GM18511 (cell line): ENCODE results near the gene KBTBD8.
A peak's percentile ranks its signal among the peaks of the same experiment; 100 is the strongest.

Experiments used
- ATAC-seq: cut with Tn5 transposase; IDR thresholded peaks from one replicate; pipeline ENCODE4 v1.9.1; 2021; ENCODE audit warnings: mild to moderate bottlenecking, moderate library complexity; ENCODE audit not compliant: unreplicated experiment

KBTBD8 gene, protein sequence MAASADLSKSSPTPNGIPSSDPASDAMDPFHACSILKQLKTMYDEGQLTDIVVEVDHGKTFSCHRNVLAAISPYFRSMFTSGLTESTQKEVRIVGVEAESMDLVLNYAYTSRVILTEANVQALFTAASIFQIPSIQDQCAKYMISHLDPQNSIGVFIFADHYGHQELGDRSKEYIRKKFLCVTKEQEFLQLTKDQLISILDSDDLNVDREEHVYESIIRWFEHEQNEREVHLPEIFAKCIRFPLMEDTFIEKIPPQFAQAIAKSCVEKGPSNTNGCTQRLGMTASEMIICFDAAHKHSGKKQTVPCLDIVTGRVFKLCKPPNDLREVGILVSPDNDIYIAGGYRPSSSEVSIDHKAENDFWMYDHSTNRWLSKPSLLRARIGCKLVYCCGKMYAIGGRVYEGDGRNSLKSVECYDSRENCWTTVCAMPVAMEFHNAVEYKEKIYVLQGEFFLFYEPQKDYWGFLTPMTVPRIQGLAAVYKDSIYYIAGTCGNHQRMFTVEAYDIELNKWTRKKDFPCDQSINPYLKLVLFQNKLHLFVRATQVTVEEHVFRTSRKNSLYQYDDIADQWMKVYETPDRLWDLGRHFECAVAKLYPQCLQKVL

GRCh38 chr3:66998113-66998903 is at the start of gene KBTBD8:
Gene KBTBD8, plus strand, starts transcription at chr3:66998307. Its CDS starts 49 bp downstream, at chr3:66998356.
- ATAC-seq = peak; percentile 92

GRCh38 chr3:66948838-66949237 is 49.3 kb upstream of the KBTBD8 start:
- no peak for ATAC-seq

DNA sequence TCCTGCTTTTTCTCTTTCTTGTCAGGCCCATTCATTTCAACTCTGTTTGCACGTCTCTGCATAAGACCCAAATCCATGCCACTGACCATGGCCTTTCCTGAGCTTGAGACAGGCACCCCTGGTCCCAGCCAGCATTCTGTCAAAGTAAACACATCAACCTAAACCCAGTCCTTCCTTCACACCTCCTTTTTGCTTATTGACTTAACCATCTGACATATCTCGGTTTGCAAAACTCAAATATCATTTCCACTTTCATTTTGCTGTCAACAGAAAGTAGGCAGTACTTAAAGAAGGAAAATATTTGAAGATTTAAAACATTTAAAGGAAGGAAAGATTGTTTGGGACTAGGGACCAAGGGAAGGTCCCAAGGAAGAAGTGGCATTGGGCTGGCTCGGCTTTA is 48.2 kb upstream of the KBTBD8 start:
- no peak for ATAC-seq

DNA sequence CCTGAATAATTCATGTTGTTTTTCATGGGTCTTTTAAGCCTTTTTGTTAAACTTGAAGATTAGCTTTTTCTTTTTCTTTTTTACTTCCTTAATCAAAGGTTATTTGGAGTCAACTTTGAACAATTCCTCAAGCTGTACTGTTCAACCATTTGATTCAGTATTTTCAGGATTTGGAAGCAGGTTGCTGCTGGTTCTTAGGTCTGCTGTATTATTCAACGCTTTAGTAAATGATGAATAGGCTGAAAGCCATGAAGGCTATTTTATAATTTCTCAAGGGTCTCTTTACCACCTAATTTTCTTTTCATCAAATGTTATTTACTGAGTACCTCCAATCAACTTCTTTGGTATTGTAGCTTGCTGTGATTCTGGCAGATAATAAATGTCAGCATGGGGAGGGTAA is 45.8 kb upstream of the KBTBD8 start:
- no peak for ATAC-seq

- no peak for ATAC-seq
These were observed 44.1 kb upstream of the KBTBD8 start for GRCh38 chr3:66953934-66954445.

- ATAC-seq = no peak
These were observed 41.4 kb upstream of the KBTBD8 start for GRCh38 chr3:66956742-66957141.

DNA sequence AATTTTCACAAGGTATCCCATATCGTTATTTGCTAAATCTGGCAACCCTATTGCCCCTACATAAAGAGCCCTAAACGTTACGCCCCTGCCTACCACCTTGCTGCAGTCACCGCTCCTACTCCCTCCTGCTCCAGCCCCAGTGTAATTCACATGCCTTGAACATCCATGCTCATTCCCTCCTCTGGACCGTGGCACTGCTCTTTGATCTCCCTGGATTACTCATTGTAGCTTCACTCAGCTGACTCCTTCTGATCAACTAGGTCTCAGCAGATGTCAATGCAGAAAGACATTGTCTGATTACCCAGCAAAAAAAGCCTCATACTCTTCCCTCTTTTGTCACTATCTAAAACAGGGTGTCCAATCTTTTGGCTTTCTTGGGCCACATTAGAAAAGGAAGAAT is 40.7 kb upstream of the KBTBD8 start:
- no peak for ATAC-seq

DNA sequence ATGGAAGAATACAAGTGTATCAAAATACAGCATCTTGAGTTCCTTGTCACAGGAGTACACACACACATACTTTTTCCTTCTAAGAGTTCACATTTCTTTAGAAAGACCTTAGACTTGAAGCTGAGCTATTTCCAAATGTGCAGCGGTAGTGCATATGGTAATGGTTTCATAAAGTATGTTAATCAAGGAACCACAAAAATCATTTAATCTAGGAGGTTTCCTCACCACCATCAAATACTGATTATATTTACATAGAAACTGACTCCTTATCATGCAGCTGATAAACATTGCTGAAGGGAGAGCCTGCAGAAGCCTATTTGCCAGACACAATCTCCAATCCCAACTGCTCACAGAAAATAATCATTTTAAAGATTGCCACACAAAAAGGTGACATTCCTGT is 40.0 kb upstream of the KBTBD8 start:
- ATAC-seq = no peak

- ATAC-seq = no peak
These were observed 35.4 kb upstream of the KBTBD8 start for GRCh38 chr3:66962664-66963063.

DNA sequence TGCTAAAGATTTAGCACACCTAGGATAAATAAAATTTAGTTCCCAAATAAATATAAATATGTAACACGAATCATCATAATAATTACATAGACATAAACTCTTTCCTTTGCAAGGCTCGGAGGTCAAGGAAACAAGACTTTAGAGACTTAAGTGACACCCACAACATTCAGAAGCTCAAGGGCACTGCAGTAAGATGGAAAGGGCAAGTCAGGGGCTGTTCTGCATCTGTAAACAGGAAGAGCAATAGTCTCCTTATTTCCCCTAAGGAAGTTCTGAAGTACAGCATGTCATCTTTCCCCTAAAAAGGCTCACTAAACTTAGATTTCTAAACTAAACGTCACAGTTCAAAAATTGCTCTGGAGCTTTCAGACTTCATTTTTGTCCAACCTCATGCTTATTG is 26.9 kb upstream of the KBTBD8 start:
- no peak for ATAC-seq

DNA sequence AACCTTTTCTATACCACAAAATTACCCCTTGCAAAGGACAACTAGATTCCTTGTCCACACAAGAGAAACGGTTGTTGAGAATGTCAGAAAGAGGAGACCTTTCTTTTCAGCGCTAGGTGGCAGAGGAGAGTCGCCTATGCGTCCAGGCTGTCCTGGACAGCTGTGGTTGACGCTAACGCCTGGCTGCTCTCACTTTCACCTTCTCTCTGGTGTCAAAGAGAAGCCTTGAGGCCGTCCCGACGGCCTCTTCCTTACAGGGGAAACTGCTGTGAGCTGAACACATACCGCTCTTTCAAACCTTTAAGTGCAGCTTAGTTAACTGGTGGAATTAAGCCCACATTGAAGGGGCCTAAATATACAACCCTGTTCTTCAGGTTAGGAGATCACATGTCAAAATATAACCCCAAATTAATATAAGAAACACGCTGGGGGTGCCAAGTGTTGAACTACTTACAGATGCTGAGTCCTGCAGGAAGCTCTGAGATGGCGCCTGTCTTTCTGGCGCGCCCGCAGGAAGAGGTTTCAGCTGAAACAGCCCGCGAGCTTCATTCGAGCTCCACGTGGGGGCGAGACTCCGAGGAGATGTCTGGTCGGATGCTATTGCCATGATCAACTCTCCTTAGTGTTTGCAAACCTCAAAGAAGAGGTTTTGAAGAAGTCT is 26.1 kb upstream of the KBTBD8 start:
- peak; percentile 99 for ATAC-seq

DNA sequence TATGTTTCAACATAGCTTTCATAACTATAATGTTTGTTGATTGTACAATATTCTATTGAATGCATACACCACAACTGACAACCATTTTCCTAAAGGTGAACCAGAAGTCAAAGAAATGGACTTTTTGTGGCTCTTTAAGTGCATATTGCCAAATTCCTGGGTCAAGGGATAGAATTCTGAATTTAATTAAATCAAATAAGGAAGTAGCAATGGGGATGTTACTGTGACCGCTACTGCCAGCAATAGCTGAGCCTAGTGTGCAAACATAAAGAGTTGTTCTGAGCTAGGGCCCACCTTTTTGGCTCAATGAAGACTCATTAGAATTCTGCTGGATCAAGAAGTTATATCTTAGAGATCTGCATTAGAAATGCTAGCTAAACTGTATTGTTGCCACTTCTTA is 17.3 kb upstream of the KBTBD8 start:
- ATAC-seq = no peak

- ATAC-seq = no peak
These were observed 15.0 kb upstream of the KBTBD8 start for GRCh38 chr3:66983101-66983500.

- no peak for ATAC-seq
These were observed 12.7 kb upstream of the KBTBD8 start for GRCh38 chr3:66985336-66985920.

DNA sequence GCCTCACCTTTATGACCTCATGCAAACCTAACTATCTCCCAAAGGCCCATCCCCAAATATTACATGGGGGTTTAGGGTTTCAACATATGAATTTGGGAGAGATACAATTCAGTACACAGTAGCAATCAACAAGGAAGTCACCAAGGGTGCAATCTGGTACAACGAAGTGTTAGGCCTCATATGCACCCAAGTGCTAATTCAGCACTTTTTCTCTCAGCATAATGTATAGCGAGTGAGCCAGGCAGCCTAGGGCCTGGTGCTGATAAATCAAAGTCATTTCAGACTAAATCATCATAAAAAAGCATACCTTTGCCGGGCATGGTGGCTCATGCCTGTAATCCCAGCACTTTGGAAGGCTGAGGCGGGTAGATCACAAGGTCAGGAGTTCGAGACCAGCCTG is 11.7 kb upstream of the KBTBD8 start:
- ATAC-seq = no peak

- ATAC-seq = no peak
These were observed 8.9 kb upstream of the KBTBD8 start for GRCh38 chr3:66989241-66989640.

DNA sequence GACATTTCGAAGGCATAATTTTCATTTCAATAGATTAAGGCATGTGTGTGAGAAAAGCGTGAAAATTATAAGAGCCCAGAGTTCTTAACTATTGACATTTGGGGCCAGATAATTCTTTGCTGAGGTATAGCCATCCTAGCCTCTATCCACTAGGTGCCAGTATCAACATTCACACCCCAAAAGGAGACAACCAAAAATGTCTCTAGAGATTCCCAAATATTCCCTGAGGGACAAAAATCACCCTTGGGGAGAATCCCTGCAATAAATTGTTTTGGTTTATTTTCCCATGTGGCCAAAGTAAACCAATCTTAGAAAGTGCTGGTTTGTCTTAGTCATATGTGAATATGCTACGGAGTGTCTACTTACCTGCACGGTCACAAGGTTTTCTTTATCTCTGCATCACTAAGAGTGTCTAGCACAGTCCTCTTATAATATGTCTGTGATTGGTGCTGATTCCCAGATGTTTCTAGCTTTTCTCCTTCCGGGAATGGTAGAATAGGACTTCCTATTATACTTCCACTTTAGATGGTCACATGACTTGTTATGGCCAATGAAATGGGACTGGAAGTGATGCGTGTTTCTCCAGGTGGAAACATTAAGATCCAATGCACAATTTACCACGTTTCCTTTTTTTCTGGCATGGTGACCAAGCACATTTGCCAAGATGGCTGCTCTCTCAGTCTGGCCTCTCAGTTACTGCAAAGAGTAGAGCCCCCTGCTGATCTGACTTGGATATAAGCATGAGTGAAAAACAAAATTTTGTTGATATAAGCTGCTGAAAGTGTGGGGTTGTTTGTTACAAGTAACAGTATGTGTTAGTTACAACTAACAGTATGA is 8.0 kb upstream of the KBTBD8 start:
- peak; percentile 85 for ATAC-seq

GRCh38 chr3:66991459-66991858 is 6.6 kb upstream of the KBTBD8 start:
- ATAC-seq = no peak

DNA sequence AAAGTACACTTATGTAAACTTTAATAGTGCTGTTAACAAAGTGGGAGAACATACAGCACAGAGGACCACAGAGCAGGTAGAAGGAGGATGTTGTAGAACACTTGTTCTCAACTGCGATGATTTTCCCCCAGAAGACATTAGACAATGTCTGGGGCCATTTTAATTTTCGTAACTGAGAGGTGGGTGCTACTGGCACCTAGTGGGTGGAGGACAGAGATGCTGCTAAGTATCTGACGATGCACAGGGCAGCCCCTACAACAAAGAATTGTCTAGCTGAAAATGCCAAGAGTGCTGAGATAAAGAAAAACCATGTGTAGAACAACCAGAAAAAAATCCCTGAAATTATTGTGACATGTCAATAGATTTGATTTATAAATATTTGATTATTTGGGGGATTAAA is 5.0 kb upstream of the KBTBD8 start:
- no peak for ATAC-seq

- ATAC-seq = no peak
These were observed 3.5 kb upstream of the KBTBD8 start for GRCh38 chr3:66994588-66994987.
